Naive thymus-derived CD8-positive, alpha-beta T cell (primary cell): ENCODE data around the gene IL6. TPM values are rescaled to one million over a fixed set of nuclear protein-coding genes. Genes with fewer than 3 reads are reported as not detected.
"Not testable (repeated sequence)": the region's sequence is repeated elsewhere in the genome, so short reads cannot be mapped to it uniquely, and the experiment has no call there.

Experiments used
- ATAC-seq, 2 donors: fragments of 150-1000 bp; cut with Tn5 transposase in 1 of 2; sonication (Bioruptor Pico), chemical (Tn5 transposase) in 1 of 2; 1 replicate in 1 of 2; 2 replicates in 1 of 2; pipeline ENCODE4 v1.10.0; 2021; ENCODE audit warnings: mild to moderate bottlenecking in 2 of 2, moderate library complexity in 2 of 2
- POLR2A ChIA-PET: fragments of 350-600 bp; sonication (Branson Sonifier 250); formaldehyde crosslinking; loops from one replicate; lab custom pipeline; 2021; ENCODE audit warnings: antibody characterized with exemption; lab: Charles Lee
- DNase-seq, 10 donors: peaks; one replicate each; pipeline versions ENCODE4 v3.0.0 to v3.0.0-alpha.2; 2020 to 2022
- H3K27ac Mint-ChIP-seq, 10 donors: one replicate each; pipeline ENCODE4 v1.8.0; 2020 to 2022; ENCODE audit warnings: mild to moderate bottlenecking in 10 of 10, mixed read lengths in 10 of 10, moderate library complexity in 4 of 10, inconsistent platforms in 1 of 10
- H3K27me3 Mint-ChIP-seq, 5 donors: one replicate each; pipeline ENCODE4 v1.8.0; 2021 to 2022; ENCODE audit warnings: mixed read lengths in 5 of 5
- H3K36me3 Mint-ChIP-seq, 3 donors: one replicate each; pipeline ENCODE4 v1.8.0; 2020 to 2022; ENCODE audit warnings: mixed read lengths in 3 of 3, mild to moderate bottlenecking in 2 of 3, inconsistent platforms in 1 of 3
- H3K4me1 Mint-ChIP-seq, 4 donors: one replicate each; pipeline ENCODE4 v1.8.0; 2021 to 2022; ENCODE audit warnings: mixed read lengths in 4 of 4
- H3K4me3 Mint-ChIP-seq, 10 donors: one replicate each; pipeline ENCODE4 v1.8.0; 2020 to 2022; ENCODE audit warnings: mild to moderate bottlenecking in 10 of 10, mixed read lengths in 10 of 10, moderate library complexity in 6 of 10, inconsistent platforms in 1 of 10
- H3K9me3 Mint-ChIP-seq, 9 donors: one replicate each; pipeline ENCODE4 v1.8.0; 2020 to 2022; ENCODE audit warnings: mixed read lengths in 9 of 9, mild to moderate bottlenecking in 3 of 9, inconsistent platforms in 1 of 9, moderate library complexity in 1 of 9
- polyA plus RNA-seq, 3 donors: library from polyadenylated mRNA; unstranded; fragments of 300-500 nt; fragmentation: Illumina TruSeq; gene quantifications; one replicate each; pipeline ENCODE4 v1.2.3, GENCODE V29; 2021
- total RNA-seq, 8 experiments: library from RNA in 2 of 8; stranded (reverse) in 2 of 8; gene quantifications; one replicate each; pipeline ENCODE4 v1.2.3 and lab custom pipeline; 2021 to 2026

IL6 gene
- total and polyA plus RNA-seq, 5 experiments from 2014 or later: not detected

DNA sequence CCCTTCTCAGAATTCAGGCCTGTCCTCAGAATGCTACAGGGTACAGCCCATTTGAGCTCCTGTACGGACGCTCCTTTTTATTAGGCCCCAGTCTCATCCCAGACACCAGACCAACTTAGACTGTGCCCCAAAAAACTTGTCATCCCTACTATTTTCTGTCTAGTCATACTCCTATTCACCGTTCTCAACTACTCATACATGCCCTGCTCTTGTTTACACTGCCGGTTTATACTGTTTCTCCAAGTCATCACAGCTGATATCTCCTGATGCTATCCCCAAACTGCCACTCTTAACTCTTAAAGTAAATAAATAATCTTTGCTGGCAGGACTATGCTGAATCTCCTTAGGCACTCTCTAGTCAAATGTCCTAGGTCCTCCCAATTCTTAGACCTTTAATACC, 18.8 kb upstream of the IL6 start:
- H3K4me3 Mint-ChIP-seq, ATAC-seq, DNase-seq, H3K27me3 Mint-ChIP-seq, H3K4me1 Mint-ChIP-seq, H3K27ac Mint-ChIP-seq, H3K9me3 Mint-ChIP-seq, POLR2A ChIA-PET, H3K36me3 Mint-ChIP-seq: not testable (repeated sequence)

- H3K4me1 Mint-ChIP-seq, DNase-seq, H3K4me3 Mint-ChIP-seq, H3K27ac Mint-ChIP-seq, H3K9me3 Mint-ChIP-seq, ATAC-seq, POLR2A ChIA-PET, H3K36me3 Mint-ChIP-seq, H3K27me3 Mint-ChIP-seq: not testable (repeated sequence)
Measured at GRCh38 chr7:22708677-22709061, 18.3 kb upstream of the IL6 start.

- DNase-seq, H3K36me3 Mint-ChIP-seq, H3K27ac Mint-ChIP-seq, H3K4me1 Mint-ChIP-seq, H3K27me3 Mint-ChIP-seq, H3K9me3 Mint-ChIP-seq, POLR2A ChIA-PET, H3K4me3 Mint-ChIP-seq, ATAC-seq: not testable (repeated sequence)
Measured at GRCh38 chr7:22709062-22709829, 17.8 kb upstream of the IL6 start.

DNA sequence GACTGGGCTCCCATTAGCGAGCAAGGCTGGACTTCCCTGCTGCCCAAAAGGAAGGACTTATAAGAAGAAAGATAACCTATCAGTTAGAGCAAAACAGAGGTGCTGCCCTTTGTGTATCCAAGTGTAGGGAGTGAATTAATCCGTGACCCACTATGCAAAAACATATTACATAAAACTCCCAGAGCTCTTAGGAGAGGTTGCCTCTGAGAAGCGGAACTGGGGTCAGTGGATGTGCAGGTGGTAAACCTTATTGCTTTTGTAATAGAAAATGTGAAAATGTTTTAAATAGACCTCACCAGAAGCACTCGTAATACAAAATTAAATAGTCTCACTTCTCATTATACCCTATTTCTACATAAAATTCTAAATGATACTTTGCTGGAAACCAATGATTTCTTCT, 17.1 kb upstream of the IL6 start:
- Mint-ChIP-seq H3K27me3 (peaks cover 0 to 4% (median 0%) of the 10 kb centered on the region in 5 donors), H3K27ac (no peak overlapping the region), H3K36me3 (no peaks in the 10 kb centered on the region), H3K4me3 (no peak overlapping the region), H3K4me1 (peaks cover 0 to 9% (median under 1%) of the 10 kb centered on the region in 4 donors), H3K9me3 (no peaks in the 10 kb centered on the region)
- DNase-seq (no peak), ATAC-seq (no peak)
- POLR2A ChIA-PET: interaction anchor here (0.6 kb wide), 1 partner anchor 12 kb away, joined by 4 read pairs; no protein-coding TSS in a partner anchor

- DNase-seq (no peak), ATAC-seq (no peak)
- no peaks in the 10 kb centered on the region for H3K36me3 Mint-ChIP-seq
- no peak overlapping the region for H3K4me3 Mint-ChIP-seq
- peaks cover 0 to 9% (median under 1%) of the 10 kb centered on the region in 4 donors for H3K4me1 Mint-ChIP-seq
- H3K9me3 Mint-ChIP-seq: no peaks in the 10 kb centered on the region
- H3K27ac Mint-ChIP-seq: peak overlapping the region in 2 of 10 donors; percentile 0 to 77
- POLR2A ChIA-PET: no interaction called here
- H3K27me3 Mint-ChIP-seq: peaks cover 0 to 4% (median 0%) of the 10 kb centered on the region in 5 donors
Measured at GRCh38 chr7:22712999-22713398, 14.0 kb upstream of the IL6 start.

DNA sequence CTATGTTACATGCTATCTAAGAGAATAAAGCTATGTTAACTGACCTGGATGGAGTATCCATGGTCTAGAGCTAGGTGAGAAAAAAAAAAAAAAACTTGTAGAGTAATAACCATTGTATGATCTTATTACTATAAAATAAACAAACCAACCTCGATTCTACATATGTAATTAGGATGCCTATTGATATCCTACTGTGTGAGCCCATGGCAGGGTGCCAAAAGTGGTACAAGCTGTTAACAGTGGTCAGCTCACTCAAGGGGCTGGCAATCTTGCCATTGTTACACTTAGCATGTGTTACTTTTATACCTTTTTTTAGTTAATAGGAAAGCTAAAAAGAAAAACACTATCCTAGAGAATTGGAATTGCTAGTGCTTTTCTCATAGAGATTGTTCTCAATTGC, 13.5 kb upstream of the IL6 start:
- POLR2A ChIA-PET: interaction anchor here (0.7 kb wide), 1 partner anchor 1773 kb away, joined by 3 read pairs; no protein-coding TSS in a partner anchor
- Mint-ChIP-seq H3K36me3 (no peaks in the 10 kb centered on the region), H3K27me3 (peaks cover 0 to 4% (median 0%) of the 10 kb centered on the region in 5 donors), H3K4me3 (no peak overlapping the region), H3K4me1 (peaks cover 0 to 9% (median under 1%) of the 10 kb centered on the region in 4 donors), H3K27ac (peak overlapping the region in 1 of 10 donors; percentile 77), H3K9me3 (no peaks in the 10 kb centered on the region)
- ATAC-seq (no peak), DNase-seq (no peak)

GRCh38 chr7:22715969-22716368, 11.0 kb upstream of the IL6 start:
- peaks cover 0 to 9% (median under 1%) of the 10 kb centered on the region in 4 donors for H3K4me1 Mint-ChIP-seq
- POLR2A ChIA-PET: no interaction called here
- peaks cover 0 to 4% (median 0%) of the 10 kb centered on the region in 5 donors for H3K27me3 Mint-ChIP-seq
- no peaks in the 10 kb centered on the region for H3K9me3 Mint-ChIP-seq
- H3K36me3 Mint-ChIP-seq: no peaks in the 10 kb centered on the region
- H3K27ac Mint-ChIP-seq: no peak overlapping the region
- no peak overlapping the region for H3K4me3 Mint-ChIP-seq
- ATAC-seq: no peak
- no peak for DNase-seq

- Mint-ChIP-seq H3K4me1 (peaks cover 0 to 9% (median under 1%) of the 10 kb centered on the region in 4 donors), H3K9me3 (no peaks in the 10 kb centered on the region), H3K4me3 (no peak overlapping the region), H3K27me3 (peaks cover 0 to under 1% (median 0%) of the 10 kb centered on the region in 5 donors), H3K36me3 (no peaks in the 10 kb centered on the region), H3K27ac (no peak overlapping the region)
- no peak for ATAC-seq
- DNase-seq: no peak
- POLR2A ChIA-PET: no interaction called here
Measured at GRCh38 chr7:22717760-22718159, 9.2 kb upstream of the IL6 start.

- Mint-ChIP-seq H3K27me3 (no peaks in the 10 kb centered on the region), H3K27ac (peak overlapping the region in 1 of 10 donors; percentile 69), H3K4me3 (no peak overlapping the region), H3K36me3 (no peaks in the 10 kb centered on the region), H3K9me3 (no peaks in the 10 kb centered on the region), H3K4me1 (peaks cover 0 to 9% (median under 1%) of the 10 kb centered on the region in 4 donors)
- POLR2A ChIA-PET: no interaction called here
- DNase-seq (no peak), ATAC-seq (no peak)
Measured at GRCh38 chr7:22718200-22718711, 8.7 kb upstream of the IL6 start.

DNA sequence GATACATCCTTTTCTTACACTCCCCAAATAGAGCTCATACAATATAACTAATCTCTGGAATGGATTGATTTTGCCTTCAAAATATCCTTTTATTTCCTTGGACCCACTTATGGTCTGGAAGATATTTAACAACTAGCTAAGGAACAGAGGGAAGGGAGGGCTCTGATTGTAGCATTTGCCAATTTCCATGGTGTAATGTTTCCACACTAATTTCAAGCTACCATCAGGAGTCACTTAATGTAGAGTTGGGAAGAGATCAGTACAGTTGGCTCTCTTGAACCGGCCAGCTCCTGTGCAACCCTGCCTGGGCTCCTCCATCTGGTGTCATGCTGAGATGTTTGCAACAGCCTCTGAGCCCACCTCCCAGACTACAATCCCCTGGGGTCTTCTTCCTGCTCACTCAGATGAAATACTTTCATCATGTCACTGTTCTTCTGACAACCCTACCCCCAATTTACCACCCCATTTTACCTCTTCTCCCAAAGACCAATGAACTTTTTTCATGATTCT, 8.0 kb upstream of the IL6 start:
- no peak overlapping the region for H3K4me3 Mint-ChIP-seq
- peaks cover 0 to 13% (median 5%) of the 10 kb centered on the region in 4 donors for H3K4me1 Mint-ChIP-seq
- POLR2A ChIA-PET: no interaction called here
- no peak overlapping the region for H3K27ac Mint-ChIP-seq
- H3K36me3 Mint-ChIP-seq: no peaks in the 10 kb centered on the region
- H3K9me3 Mint-ChIP-seq: no peaks in the 10 kb centered on the region
- DNase-seq (no peak), ATAC-seq (no peak)
- no peaks in the 10 kb centered on the region for H3K27me3 Mint-ChIP-seq

- peaks cover 0 to 7% (median 0%) of the 10 kb centered on the region in 5 donors for H3K27me3 Mint-ChIP-seq
- H3K27ac Mint-ChIP-seq: peak overlapping the region in 1 of 10 donors; percentile 47
- H3K4me1 Mint-ChIP-seq: peaks cover 2 to 32% (median 5%) of the 10 kb centered on the region in 4 donors
Measured at GRCh38 chr7:22720791-22721786, 5.9 kb upstream of the IL6 start.

GRCh38 chr7:22722536-22723180, 4.3 kb upstream of the IL6 start:
- Mint-ChIP-seq H3K4me3 (no peak overlapping the region), H3K27ac (peak overlapping the region in 1 of 10 donors; percentile 68), H3K27me3 (peaks cover 0 to 10% (median 2%) of the 10 kb centered on the region in 5 donors), H3K36me3 (no peaks in the 10 kb centered on the region), H3K4me1 (peaks cover 4 to 47% (median 20%) of the 10 kb centered on the region in 4 donors), H3K9me3 (no peaks in the 10 kb centered on the region)
- POLR2A ChIA-PET: interaction anchor here (1.0 kb wide), 1 partner anchor 60 kb away, joined by 3 read pairs; no protein-coding TSS in a partner anchor
- DNase-seq (no peak), ATAC-seq (no peak)

More at GRCh38 chr7:22720791-22721786, 5.9 kb upstream of the IL6 start:
- Mint-ChIP-seq H3K36me3 (no peaks in the 10 kb centered on the region), H3K9me3 (no peaks in the 10 kb centered on the region), H3K4me3 (no peak overlapping the region)
- DNase-seq (no peak), ATAC-seq (no peak)
- POLR2A ChIA-PET: no interaction called here
